HepG2 (cell line): Measurements from ENCODE around the gene WIPF2. TPM values are rescaled to one million over a fixed set of nuclear protein-coding genes. Genes with fewer than 3 reads are reported as not detected.
A peak's percentile ranks its signal among the peaks of the same experiment; 100 is the strongest.

Source experiments
- AFF4 ChIP-seq: sonication (generic); formaldehyde crosslinking; IDR thresholded peaks from 2 replicates; pipeline ENCODE4 v1.4.0; 2020; ENCODE audit warnings: missing genetic modification reagents
- BRCA1 ChIP-seq: sonication (generic); formaldehyde crosslinking; IDR thresholded peaks from 2 replicates; pipeline ENCODE4 v1.4.0; 2020; ENCODE audit warnings: missing genetic modification reagents
- CENPBD1 ChIP-seq: sonication (generic); formaldehyde crosslinking; IDR thresholded peaks from 2 replicates; pipeline ENCODE4 v1.8.0; 2022; ENCODE audit warnings: missing genetic modification reagents, low read depth, mild to moderate bottlenecking, borderline replicate concordance
- CREB1 ChIP-seq, 2 experiments: fragments of 450-650 bp in 1 of 2; IDR thresholded peaks; 2 replicates each; pipeline ENCODE4 v1.6.1; 2016 to 2017; ENCODE audit warnings: control low read depth in 1 of 2, mild to moderate bottlenecking in 1 of 2, missing compliant biosample characterization in 1 of 2, missing genetic modification characterization in 1 of 2
- KDM5B ChIP-seq: sonication (generic); formaldehyde crosslinking; IDR thresholded peaks from 2 replicates; pipeline ENCODE4 v1.4.0; 2020; ENCODE audit warnings: missing genetic modification reagents, mild to moderate bottlenecking, borderline replicate concordance
- SMARCE1 ChIP-seq: fragments of 450-650 bp; IDR thresholded peaks from 2 replicates; pipeline ENCODE4 v1.6.1; 2017; ENCODE audit warnings: borderline replicate concordance
- SP4 ChIP-seq: sonication (generic); formaldehyde crosslinking; IDR thresholded peaks from 2 replicates; pipeline ENCODE4 v1.8.1; 2023; ENCODE audit warnings: mild to moderate bottlenecking, missing genetic modification reagents
- SP5 ChIP-seq: IDR thresholded peaks from 2 replicates; pipeline ENCODE4 v1.6.1; 2016; ENCODE audit warnings: low read depth, borderline replicate concordance
- TGIF2 ChIP-seq: IDR thresholded peaks from 2 replicates; pipeline ENCODE4 v1.6.1; 2016; ENCODE audit warnings: control low read depth, missing compliant biosample characterization
- ZKSCAN5 ChIP-seq: sonication (generic); formaldehyde crosslinking; IDR thresholded peaks from 2 replicates; pipeline ENCODE4 v1.5.1; 2020; ENCODE audit warnings: mild to moderate bottlenecking, missing genetic modification reagents
- ZMYM4 ChIP-seq: sonication (generic); formaldehyde crosslinking; IDR thresholded peaks from 2 replicates; pipeline ENCODE4 v1.8.1; 2023; ENCODE audit warnings: mild to moderate bottlenecking, missing genetic modification reagents
- ZNF451 ChIP-seq: sonication (generic); formaldehyde crosslinking; IDR thresholded peaks from 2 replicates; pipeline ENCODE4 v1.5.0; 2020; ENCODE audit warnings: mild to moderate bottlenecking, missing genetic modification reagents
- ZNF619 ChIP-seq: sonication (generic); formaldehyde crosslinking; IDR thresholded peaks from 2 replicates; pipeline ENCODE4 v1.4.0; 2020; ENCODE audit warnings: mild to moderate bottlenecking, missing genetic modification reagents
- ZNF737 ChIP-seq: sonication (generic); formaldehyde crosslinking; IDR thresholded peaks from 2 replicates; pipeline ENCODE4 v1.5.0; 2020; ENCODE audit warnings: missing genetic modification reagents, mild to moderate bottlenecking, borderline replicate concordance
- ZNF747 ChIP-seq: sonication (generic); formaldehyde crosslinking; IDR thresholded peaks from 2 replicates; pipeline ENCODE4 v1.8.1; 2023; ENCODE audit warnings: missing genetic modification reagents, mild to moderate bottlenecking, borderline replicate concordance
- polyA plus RNA-seq, 8 experiments: library from polyadenylated mRNA; depleted of rRNA in 3 of 8; stranded (reverse) in 7 of 8; unstranded in 1 of 8; fragments of >200 nt; fragmentation: Illumina TruSeq in 4 of 8; extraction: Trizol in 4 of 8; gene quantifications; 2 replicates each; pipeline versions ENCODE4 v1.2.1 to v1.2.3, GENCODE V29; 2011 to 2016; ENCODE audit warnings: low read depth in 4 of 8, missing spikeins in 1 of 8, mixed read lengths in 1 of 8; ENCODE audit not compliant: insufficient read depth in 1 of 8
- total RNA-seq, 5 experiments: library from RNA; depleted of rRNA; stranded (reverse); fragments of >200 nt; fragmentation: Illumina TruSeq; extraction: Trizol; gene quantifications; 2 replicates each; pipeline ENCODE4 v1.2.3, GENCODE V29; 2016; ENCODE audit warnings: low read depth in 1 of 5
- TF ChIP-seq, protein P1 (sequence below): sonication (generic); formaldehyde crosslinking; IDR thresholded peaks from 2 replicates; pipeline ENCODE4 v1.4.0; 2020; ENCODE audit warnings: missing genetic modification reagents, mild to moderate bottlenecking, borderline replicate concordance
- TF ChIP-seq, protein P2 (sequence below): sonication (generic); formaldehyde crosslinking; IDR thresholded peaks from 2 replicates; pipeline ENCODE4 v1.8.0; 2022; ENCODE audit warnings: low read depth, missing genetic modification reagents
- TF ChIP-seq, protein P3 (sequence below): sonication (generic); formaldehyde crosslinking; IDR thresholded peaks from 2 replicates; pipeline ENCODE4 v1.5.1; 2020; ENCODE audit warnings: mild to moderate bottlenecking, missing genetic modification reagents, borderline replicate concordance
- TF ChIP-seq, protein P4 (sequence below): sonication (generic); formaldehyde crosslinking; IDR thresholded peaks from 2 replicates; pipeline ENCODE4 v1.4.0; 2020; ENCODE audit warnings: missing genetic modification reagents, borderline replicate concordance

Gene WIPF2
- total and polyA plus RNA-seq, 2 of the 13 experiments (the other 11 are each of a cell fraction or from before 2014, with no cell fraction given) = 7.2 to 10.8 TPM

DNA sequence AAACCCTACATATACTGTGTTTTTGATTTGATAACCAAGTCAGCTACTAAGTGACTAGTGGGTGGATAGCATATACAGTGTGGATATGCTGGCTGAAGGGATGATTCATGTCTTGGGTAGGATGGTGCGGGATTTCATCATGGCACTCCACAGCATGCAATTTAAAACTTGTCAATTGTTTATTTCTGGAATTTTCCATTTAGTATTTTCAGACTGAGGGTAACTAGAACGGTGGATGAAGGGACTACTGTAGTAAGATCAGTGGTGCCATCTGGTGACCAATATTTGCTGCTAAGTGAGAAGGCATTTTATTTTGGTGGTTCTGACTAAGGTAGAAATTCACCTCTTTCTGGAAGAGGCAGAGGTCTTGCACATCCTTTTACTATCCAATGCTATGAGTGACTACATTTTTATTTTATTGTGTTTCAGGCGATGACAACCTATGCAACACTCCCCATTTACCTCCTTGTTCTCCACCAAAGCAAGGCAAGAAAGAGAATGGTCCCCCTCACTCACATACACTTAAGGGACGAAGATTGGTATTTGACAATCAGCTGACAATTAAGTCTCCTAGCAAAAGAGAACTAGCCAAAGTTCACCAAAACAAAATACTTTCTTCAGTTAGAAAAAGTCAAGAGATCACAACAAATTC is 71.7 kb downstream of the WIPF2 start (continued):
- no peak for TF ChIP-seq CENPBD1 (CRISPR knock-in tag)
- TF ChIP-seq SP5 (CRISPR knock-in tag) = no peak
- no peak for TF ChIP-seq SP4 (CRISPR knock-in tag)
- no peak for TF ChIP-seq ZMYM4
- no peak for TF ChIP-seq BRCA1 (CRISPR knock-in tag)
- TF ChIP-seq ZKSCAN5 (CRISPR knock-in tag) = no peak
- TF ChIP-seq AFF4 (CRISPR knock-in tag) = no peak
- TF ChIP-seq CREB1 (IDR thresholded peaks at IDR 0.05) = no peak
- TF ChIP-seq CREB1 (CRISPR knock-in tag; IDR thresholded peaks at IDR 0.05) = no peak
- TF ChIP-seq, protein P1, sequence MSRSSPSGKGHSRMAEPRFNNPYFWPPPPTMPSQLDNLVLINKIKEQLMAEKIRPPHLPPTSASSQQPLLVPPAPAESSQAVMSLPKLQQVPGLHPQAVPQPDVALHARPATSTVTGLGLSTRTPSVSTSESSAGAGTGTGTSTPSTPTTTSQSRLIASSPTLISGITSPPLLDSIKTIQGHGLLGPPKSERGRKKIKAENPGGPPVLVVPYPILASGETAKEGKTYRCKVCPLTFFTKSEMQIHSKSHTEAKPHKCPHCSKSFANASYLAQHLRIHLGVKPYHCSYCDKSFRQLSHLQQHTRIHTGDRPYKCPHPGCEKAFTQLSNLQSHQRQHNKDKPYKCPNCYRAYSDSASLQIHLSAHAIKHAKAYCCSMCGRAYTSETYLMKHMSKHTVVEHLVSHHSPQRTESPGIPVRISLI (CRISPR knock-in tag) = no peak
- TF ChIP-seq, protein P2, sequence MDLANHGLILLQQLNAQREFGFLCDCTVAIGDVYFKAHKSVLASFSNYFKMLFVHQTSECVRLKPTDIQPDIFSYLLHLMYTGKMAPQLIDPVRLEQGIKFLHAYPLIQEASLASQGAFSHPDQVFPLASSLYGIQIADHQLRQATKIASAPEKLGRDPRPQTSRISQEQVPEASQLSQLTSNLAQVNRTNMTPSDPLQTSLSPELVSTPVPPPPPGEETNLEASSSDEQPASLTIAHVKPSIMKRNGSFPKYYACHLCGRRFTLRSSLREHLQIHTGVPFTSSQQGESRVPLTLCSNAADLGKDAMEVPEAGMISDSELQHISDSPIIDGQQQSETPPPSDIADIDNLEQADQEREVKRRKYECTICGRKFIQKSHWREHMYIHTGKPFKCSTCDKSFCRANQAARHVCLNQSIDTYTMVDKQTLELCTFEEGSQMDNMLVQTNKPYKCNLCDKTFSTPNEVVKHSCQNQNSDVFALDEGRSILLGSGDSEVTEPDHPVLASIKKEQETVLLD (CRISPR knock-in tag) = no peak
- 0 out of 2 replicates have a peak, but pooled peaks have one; percentile 80 for TF ChIP-seq TGIF2
- TF ChIP-seq, protein P3, sequence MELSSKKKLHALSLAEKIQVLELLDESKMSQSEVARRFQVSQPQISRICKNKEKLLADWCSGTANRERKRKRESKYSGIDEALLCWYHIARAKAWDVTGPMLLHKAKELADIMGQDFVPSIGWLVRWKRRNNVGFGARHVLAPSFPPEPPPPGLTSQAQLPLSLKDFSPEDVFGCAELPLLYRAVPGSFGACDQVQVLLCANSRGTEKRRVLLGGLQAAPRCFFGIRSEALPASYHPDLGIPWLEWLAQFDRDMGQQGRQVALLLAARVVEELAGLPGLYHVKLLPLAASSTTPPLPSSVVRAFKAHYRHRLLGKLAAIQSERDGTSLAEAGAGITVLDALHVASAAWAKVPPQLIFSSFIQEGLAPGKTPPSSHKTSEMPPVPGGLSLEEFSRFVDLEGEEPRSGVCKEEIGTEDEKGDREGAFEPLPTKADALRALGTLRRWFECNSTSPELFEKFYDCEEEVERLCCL (CRISPR knock-in tag) = no peak
- TF ChIP-seq, protein P4, sequence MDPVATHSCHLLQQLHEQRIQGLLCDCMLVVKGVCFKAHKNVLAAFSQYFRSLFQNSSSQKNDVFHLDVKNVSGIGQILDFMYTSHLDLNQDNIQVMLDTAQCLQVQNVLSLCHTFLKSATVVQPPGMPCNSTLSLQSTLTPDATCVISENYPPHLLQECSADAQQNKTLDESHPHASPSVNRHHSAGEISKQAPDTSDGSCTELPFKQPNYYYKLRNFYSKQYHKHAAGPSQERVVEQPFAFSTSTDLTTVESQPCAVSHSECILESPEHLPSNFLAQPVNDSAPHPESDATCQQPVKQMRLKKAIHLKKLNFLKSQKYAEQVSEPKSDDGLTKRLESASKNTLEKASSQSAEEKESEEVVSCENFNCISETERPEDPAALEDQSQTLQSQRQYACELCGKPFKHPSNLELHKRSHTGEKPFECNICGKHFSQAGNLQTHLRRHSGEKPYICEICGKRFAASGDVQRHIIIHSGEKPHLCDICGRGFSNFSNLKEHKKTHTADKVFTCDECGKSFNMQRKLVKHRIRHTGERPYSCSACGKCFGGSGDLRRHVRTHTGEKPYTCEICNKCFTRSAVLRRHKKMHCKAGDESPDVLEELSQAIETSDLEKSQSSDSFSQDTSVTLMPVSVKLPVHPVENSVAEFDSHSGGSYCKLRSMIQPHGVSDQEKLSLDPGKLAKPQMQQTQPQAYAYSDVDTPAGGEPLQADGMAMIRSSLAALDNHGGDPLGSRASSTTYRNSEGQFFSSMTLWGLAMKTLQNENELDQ (CRISPR knock-in tag) = no peak
- TF ChIP-seq ZNF737 = no peak
- no peak for TF ChIP-seq KDM5B
- no peak for TF ChIP-seq ZNF747 (CRISPR knock-in tag)
- no peak for TF ChIP-seq ZNF451 (CRISPR knock-in tag)
- no peak for TF ChIP-seq SMARCE1
- TF ChIP-seq ZNF619 (CRISPR knock-in tag) = no peak
